A673 (cell line): ENCODE measurements around the gene TBC1D22A. TPM values are rescaled to one million over a fixed set of nuclear protein-coding genes. Genes with fewer than 3 reads are reported as not detected.

Experiments used
- BruUV-seq: library from RNA; stranded (reverse); fragments of 400-500 nt; replicated peaks from 2 replicates; lab custom pipeline; 2021; lab: Mats Ljungman, UMichigan
- CTCF ChIA-PET: fragments of 300-600 bp; sonication (Branson Sonifier 250); formaldehyde crosslinking; loops from one replicate; lab custom pipeline; 2022; ENCODE audit warnings: antibody characterized with exemption; lab: Charles Lee
- POLR2A ChIA-PET: fragments of 300-600 bp; sonication (Branson Sonifier 250); formaldehyde crosslinking; loops from one replicate; lab custom pipeline; 2022; ENCODE audit warnings: antibody characterized with exemption; ENCODE audit not compliant: low non-redundant PET; lab: Charles Lee
- DNase-seq: peaks from one replicate; pipeline ENCODE4 v3.0.0-alpha.2; 2015; ENCODE audit warnings: low spot score
- H3K27ac ChIP-seq: fragments of 200-600 bp; sonication (generic); 2 replicates; pipeline ENCODE4 v1.5.1; 2016; ENCODE audit warnings: mixed run types, low read depth, mild to moderate bottlenecking, mixed read lengths, antibody characterized with exemption, low read length; ENCODE audit not compliant: poor library complexity, severe bottlenecking
- H3K27me3 ChIP-seq: fragments of 200-600 bp; sonication (generic); replicated peaks from 2 replicates; pipeline ENCODE4 v1.6.1; 2017; ENCODE audit warnings: mixed run types, low read depth, mild to moderate bottlenecking, mixed read lengths, antibody characterized with exemption, low read length; ENCODE audit not compliant: insufficient read depth, poor library complexity
- H3K36me3 ChIP-seq: fragments of 200-600 bp; sonication (generic); 2 replicates; pipeline ENCODE4 v1.6.1; 2016; ENCODE audit warnings: mixed run types, mild to moderate bottlenecking, mixed read lengths, antibody characterized with exemption, low read length; ENCODE audit not compliant: insufficient read depth, poor library complexity, severe bottlenecking
- H3K4me1 ChIP-seq: fragments of 200-600 bp; sonication (generic); 2 replicates; pipeline ENCODE4 v1.6.1; 2017; ENCODE audit warnings: mixed run types, mild to moderate bottlenecking, mixed read lengths, antibody characterized with exemption, low read length; ENCODE audit not compliant: insufficient read depth, poor library complexity, severe bottlenecking
- H3K4me3 ChIP-seq: fragments of 200-600 bp; sonication (generic); 2 replicates; pipeline ENCODE4 v1.5.1; 2016; ENCODE audit warnings: low read depth, mixed run types, mild to moderate bottlenecking, mixed read lengths, low read length; ENCODE audit not compliant: poor library complexity, severe bottlenecking
- H3K9me3 ChIP-seq: fragments of 200-600 bp; sonication (generic); 2 replicates; pipeline ENCODE4 v1.6.1; 2016; ENCODE audit warnings: mixed run types, low read depth, mild to moderate bottlenecking, mixed read lengths, antibody characterized with exemption, low read length; ENCODE audit not compliant: poor library complexity, severe bottlenecking
- EZH2 ChIP-seq: fragments of 200-600 bp; sonication (generic); IDR thresholded peaks from 2 replicates; pipeline ENCODE4 v1.6.1; 2017; ENCODE audit warnings: borderline replicate concordance, low read depth, mild to moderate bottlenecking, mixed read lengths, antibody characterized with exemption, low read length; ENCODE audit not compliant: poor library complexity, severe bottlenecking
- intact Hi-C: fragments of 100-400 bp; cut with micrococcal nuclease; formaldehyde crosslinking; loops from one replicate; pipeline ENCODE4 v1.10.0; 2022; ENCODE audit not compliant: unreplicated experiment
- total RNA-seq: library from RNA; stranded (reverse); gene quantifications from 2 replicates; pipeline ENCODE4 v1.2.3, GENCODE V29; 2021
- TF ChIP-seq, protein P1 (sequence below): fragments of 300-800, 200-600 bp; sonication (generic); conservative IDR thresholded peaks from 2 replicates; pipeline ENCODE4 v1.5.1; 2017; ENCODE audit warnings: low read depth, mild to moderate bottlenecking, antibody characterized with exemption, low read length, moderate library complexity, mixed read lengths

TBC1D22A gene
- total RNA-seq, 1 experiment from 2014 or later = 22.5 TPM

DNA sequence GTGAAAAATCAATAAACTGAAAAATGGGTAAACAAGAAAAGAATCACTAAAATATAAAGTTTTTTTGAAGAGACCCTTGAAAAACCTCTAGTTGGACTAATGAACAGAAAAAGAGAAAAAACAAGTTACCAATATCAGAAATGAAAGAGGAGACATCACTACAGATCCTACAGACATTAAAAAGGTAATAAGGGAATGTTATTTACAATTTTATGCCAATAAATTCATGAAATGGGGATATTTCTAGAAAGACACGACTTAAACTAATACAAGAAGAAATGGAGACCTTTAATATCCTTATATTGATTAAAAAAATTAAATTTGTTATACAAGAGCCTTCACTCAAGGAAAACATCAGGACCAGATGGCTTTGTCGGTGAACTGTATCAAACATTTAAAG is 109.4 kb downstream of the TBC1D22A start:
- Histone ChIP-seq H3K4me1 (no peaks in the 10 kb centered on the region), H3K9me3 (peaks cover 22% of the 10 kb centered on the region), H3K36me3 (no peaks in the 10 kb centered on the region), H3K27ac (no peak overlapping the region), H3K4me3 (no peak overlapping the region), H3K27me3 (no peaks in the 10 kb centered on the region)
- DNase-seq = no peak
- no peak for TF ChIP-seq EZH2
- TF ChIP-seq, protein P1, sequence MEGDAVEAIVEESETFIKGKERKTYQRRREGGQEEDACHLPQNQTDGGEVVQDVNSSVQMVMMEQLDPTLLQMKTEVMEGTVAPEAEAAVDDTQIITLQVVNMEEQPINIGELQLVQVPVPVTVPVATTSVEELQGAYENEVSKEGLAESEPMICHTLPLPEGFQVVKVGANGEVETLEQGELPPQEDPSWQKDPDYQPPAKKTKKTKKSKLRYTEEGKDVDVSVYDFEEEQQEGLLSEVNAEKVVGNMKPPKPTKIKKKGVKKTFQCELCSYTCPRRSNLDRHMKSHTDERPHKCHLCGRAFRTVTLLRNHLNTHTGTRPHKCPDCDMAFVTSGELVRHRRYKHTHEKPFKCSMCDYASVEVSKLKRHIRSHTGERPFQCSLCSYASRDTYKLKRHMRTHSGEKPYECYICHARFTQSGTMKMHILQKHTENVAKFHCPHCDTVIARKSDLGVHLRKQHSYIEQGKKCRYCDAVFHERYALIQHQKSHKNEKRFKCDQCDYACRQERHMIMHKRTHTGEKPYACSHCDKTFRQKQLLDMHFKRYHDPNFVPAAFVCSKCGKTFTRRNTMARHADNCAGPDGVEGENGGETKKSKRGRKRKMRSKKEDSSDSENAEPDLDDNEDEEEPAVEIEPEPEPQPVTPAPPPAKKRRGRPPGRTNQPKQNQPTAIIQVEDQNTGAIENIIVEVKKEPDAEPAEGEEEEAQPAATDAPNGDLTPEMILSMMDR = no peak
- POLR2A ChIA-PET = no interaction called here
- no TSS peak for BruUV-seq
- CTCF ChIA-PET = no interaction called here
- intact Hi-C loops = no loop called here

DNA sequence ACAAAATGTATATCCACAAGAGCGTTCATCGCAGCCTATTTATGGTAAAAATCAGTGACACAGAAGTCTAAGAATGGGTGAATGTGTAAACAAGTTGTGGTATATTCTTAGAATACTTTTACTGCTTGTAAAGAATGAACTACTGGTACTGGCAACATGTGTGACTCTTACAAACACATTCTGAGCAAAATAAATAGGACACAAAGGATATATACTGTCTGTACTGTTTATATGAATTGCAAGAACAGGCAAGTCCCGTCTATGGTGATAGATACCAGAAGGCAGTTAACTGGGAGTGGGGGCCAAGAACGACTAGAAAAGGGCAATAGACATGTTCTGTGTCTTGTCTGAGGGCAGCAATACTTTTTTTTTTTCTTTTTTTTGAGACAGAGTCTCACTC is 112.6 kb downstream of the TBC1D22A start:
- POLR2A ChIA-PET = no interaction called here
- no peak for DNase-seq
- CTCF ChIA-PET = no interaction called here
- BruUV-seq = no TSS peak
- TF ChIP-seq EZH2 = no peak
- TF ChIP-seq, protein P1 = no peak
- no peaks in the 10 kb centered on the region for H3K4me1 ChIP-seq
- intact Hi-C loops = no loop called here
- no peaks in the 10 kb centered on the region for H3K36me3 ChIP-seq
- peaks cover 22% of the 10 kb centered on the region for H3K9me3 ChIP-seq
- H3K27ac ChIP-seq = no peak overlapping the region
- no peaks in the 10 kb centered on the region for H3K27me3 ChIP-seq
- H3K4me3 ChIP-seq = no peak overlapping the region

DNA sequence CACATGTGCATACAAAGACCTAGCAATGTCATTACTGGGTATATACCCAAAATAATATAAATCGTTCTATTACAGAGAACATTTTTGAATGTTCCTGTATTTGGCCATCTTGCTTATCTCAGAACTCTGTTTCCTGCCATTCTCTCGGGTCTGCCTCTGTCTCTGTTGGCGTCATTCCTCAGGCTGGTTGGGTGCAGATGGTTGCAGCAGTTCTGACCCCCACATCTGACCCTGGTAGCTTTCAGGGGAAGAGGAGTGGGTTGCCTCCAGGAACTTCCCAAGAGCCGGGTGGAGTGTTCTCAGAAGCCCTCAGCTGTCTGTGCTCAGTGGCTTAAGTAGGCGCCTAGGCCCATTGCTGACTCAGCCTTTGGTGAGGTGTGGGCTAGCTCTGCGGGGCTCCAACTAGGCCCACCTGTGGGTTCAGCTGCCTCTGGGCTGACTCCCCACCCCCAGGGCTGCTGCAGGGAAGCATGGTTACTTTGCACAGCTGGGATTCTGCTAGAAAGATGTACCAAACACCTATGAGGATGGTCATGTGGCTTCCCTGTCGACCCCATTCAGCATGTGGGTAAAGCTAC is 114.0 kb downstream of the TBC1D22A start:
- ChIA-PET CTCF (no interaction called here), POLR2A (no interaction called here)
- H3K4me3 ChIP-seq = no peak overlapping the region
- no TSS peak for BruUV-seq
- H3K4me1 ChIP-seq = no peaks in the 10 kb centered on the region
- H3K9me3 ChIP-seq = peaks cover 14% of the 10 kb centered on the region
- H3K36me3 ChIP-seq = no peaks in the 10 kb centered on the region
- no peaks in the 10 kb centered on the region for H3K27me3 ChIP-seq
- H3K27ac ChIP-seq = no peak overlapping the region
- DNase-seq = no peak
- intact Hi-C loops = no loop called here
- TF ChIP-seq, protein P1 = no peak
- TF ChIP-seq EZH2 = no peak
